Measurements from ENCODE around the gene CROCC.

CROCC gene

GRCh38 chr1:16986113-16986512, 64.4 kb downstream of the CROCC start:
- DNase-seq (ENCODE audit: low spot score): no peak

- no peak for DNase-seq (ENCODE audit: low spot score)
Observed at GRCh38 chr1:16986560-16986959, 64.8 kb downstream of the CROCC start.

DNA sequence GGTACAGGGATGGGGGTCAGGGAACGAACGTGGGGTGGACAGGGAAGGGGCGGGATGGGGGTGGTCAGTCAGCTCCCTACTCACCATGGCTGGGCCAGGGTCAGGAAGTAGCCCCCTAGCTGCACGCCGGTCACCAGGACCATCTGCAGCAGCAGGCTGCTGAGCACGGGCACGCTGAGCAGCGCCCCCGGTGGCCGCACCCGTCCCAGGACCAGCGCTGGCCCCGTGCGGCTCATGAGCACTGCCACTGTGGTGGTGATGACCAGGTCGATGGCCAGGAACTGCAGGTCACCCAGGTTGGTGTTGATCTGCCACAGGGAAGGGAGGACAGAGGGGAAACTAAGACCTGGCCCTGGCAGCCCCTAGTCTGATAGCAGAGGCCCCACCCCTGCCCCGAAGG, 65.2 kb downstream of the CROCC start:
- DNase-seq (ENCODE audit: low spot score): no peak

DNA sequence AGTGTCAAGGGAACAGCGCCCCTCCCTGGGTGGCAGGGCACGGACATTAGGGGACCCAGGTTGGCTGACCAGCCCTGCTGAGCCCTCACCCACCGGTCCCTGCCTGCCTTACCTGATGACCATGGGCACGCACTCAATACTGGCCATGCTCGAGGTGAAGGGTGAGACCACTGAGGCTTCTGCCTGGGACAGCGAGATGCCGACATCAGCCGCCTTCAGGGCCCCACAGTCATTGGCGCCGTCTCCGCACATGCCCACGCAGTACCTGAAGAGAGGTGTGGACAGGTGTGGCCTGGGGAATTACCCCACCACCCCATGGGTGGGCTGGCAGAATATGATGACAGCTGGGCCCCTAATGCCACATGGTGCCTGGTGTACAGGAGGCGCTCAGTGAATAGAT, 66.5 kb downstream of the CROCC start:
- no peak for DNase-seq (ENCODE audit: low spot score)

DNA sequence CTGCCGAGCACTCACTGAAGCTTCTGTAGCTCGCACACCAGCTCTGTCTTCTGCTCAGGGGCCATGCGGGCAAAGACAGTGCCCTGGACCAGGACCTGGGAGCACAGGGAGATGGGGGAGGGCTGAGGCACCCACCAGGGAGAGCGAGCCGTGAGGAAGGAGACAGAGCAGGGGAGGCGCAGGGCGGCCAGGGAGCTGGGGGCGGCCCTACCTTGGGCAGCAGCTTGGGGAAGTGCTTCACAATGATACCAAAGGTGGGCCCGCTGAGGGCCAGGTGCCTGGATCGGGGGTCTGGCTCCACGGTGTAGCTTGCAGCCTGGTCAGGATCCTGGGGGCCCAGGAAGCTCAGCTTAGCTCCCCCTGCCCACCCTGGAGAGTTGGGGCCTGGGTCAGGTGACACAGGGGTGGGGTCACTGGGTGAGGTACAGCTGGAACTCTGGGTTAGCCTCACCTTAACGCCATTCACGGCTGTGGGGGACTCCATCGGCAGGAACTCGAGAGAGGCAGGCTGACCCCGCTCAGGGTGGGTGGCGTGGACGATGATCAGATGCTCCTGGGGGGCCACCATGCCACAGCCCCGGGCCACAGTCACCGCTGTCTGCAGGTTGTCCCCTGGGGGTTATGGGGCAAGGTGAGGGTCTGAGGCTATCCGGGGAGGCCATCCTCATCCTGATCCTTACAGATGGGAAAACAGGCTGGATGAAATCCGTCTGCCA, 68.1 kb downstream of the CROCC start:
- DNase-seq (ENCODE audit: low spot score): no peak

- no peak for DNase-seq (ENCODE audit: low spot score)
Observed at GRCh38 chr1:16991571-16991970, 69.8 kb downstream of the CROCC start.

DNA sequence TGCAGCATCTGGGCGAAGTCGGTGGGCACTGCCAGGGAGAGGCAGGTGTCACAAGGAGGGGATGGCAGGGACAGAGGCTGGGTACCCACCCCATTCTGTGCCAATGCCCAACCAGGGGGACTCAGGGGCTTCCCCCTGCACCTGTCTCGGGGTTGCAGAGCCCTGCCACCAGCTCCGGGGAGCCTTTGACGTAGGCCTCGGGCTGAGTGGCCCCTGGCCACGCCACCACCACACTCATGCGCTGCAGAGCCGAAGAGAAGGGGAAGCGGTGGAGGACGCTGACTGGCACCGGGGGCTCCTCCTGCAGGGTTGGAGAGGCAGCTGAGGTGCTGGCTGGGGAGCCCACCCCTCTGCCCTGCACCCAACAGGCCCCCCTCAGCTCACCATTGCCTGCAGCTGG, 70.4 kb downstream of the CROCC start:
- no peak for DNase-seq (ENCODE audit: low spot score)

- DNase-seq (ENCODE audit: low spot score): no peak
Observed at GRCh38 chr1:16992675-16993074, 70.9 kb downstream of the CROCC start.

GRCh38 chr1:16993521-16994038, 71.8 kb downstream of the CROCC start:
- DNase-seq (ENCODE audit: low spot score): no peak

GRCh38 chr1:16996845-16997244, 75.1 kb downstream of the CROCC start:
- no peak for DNase-seq (ENCODE audit: low spot score)

DNA sequence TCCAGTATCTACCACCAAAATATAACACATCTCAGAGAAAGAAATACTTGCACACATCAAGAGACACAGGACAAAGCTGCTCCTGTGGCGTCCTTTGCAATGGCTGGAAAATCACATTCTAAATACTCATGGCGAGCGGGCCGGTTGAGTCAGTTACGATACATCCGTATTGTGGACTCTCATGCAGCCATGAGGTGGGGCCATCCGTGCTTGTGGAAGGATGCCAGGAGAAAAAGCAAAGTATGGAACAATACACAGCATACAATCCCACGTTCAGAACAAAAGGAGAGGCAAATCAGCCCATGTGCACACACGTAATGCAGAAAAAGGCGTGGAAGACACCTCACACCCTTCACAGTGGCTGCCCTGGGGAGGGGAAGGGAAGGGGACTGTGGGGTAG, 76.9 kb downstream of the CROCC start:
- DNase-seq (ENCODE audit: low spot score): no peak

DNA sequence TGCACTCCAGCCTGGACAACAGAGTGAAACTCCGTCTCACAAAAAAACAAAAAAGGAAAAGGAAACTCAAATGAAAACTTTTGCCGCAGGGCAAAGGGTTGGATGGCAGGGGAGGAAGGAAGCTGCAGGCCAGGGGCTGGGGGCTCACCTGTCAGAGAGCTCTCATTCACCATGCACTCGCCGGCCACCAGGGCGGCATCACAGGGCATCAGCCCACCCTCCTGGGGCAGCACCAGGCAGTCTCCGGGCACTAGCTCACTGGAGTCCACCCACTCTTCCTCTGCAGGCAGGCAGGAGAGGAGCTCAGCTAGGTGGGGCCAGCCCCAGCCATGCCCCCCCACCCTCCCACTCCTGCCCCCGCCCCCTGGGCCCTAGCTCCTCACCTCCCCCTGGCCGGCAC, 78.1 kb downstream of the CROCC start:
- DNase-seq (ENCODE audit: low spot score): no peak

- DNase-seq (ENCODE audit: low spot score): no peak
Observed at GRCh38 chr1:17001760-17002523, 80.2 kb downstream of the CROCC start.

DNA sequence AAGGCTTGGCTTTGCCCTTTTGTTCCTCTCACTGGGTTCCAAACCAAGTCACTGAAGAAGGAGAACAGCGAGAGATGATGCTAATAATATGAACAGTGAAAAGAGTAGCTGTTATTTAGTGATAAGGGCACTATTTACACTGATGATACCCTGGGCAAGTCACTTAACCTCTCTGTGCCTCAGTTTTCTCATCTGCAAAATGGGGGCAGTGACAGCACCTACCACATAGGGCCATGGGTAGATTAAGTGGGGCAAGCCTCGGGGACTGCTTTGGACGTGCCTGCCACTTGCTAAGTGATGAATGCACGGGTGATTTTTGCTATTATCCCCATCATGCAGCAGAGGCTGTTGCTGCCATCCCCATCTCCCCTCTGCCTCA, 80.8 kb downstream of the CROCC start:
- DNase-seq (ENCODE audit: low spot score): no peak

DNA sequence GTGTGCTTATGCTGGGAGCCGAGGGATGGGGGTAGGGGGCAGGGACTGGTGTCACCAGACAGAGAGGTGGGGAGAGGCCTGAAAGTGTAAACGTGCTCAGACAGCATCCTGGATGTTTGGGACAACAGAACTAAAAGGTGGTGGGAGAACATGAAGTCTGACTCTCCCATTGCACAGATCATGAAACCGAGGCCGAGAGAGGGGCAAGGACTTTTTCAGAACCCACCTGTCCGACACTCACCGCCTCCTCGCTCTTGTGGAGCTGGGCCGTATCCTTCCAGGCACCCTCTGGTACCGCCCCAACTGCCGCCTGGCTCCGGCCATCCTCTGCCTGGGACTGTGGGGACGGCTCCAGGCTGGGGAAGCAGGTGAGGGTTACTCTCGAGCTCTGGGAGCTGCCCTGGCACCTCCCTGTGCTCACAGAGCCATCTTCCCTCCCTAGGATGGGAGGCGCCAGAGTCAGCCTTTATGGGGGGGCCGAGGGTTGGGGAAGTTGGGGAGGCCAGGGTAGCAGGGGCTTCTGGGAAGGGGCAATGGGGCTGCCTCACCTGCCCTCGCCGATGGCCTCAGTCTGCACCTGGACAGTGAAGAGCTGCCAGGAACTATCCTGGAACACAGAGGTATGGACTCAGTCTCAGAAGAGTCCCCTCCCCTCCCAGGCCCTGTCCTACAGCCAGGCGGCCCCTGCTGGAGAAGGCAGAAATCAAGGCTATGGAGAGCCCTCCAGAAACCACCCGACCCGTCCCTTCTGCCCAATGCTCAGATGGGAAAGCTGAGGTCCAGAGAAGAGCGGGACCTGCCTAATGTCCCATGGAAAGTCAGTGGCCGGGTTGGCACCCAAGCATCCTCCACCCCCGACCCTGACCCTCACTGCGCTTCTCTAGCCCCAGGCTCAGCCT, 83.0 kb downstream of the CROCC start:
- no peak for DNase-seq (ENCODE audit: low spot score)

DNA sequence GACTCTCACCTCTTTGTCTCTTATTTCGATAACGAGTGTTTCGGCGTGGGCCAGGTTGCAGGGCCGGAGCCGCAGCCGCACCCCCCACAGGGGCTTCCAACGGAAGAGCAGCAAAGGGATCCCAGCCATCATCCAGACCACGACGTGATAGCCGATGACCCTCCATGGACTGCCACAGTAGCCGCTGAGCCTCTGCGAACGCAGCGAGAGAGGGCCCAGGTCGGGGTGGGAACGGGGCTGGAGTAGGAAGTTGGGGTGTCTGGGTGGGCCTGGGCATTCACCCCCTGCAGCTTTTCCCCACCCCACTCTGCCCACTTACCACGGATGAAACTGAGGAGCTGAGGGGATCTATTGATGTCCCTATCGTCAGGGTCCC, 83.6 kb downstream of the CROCC start:
- DNase-seq (ENCODE audit: low spot score): no peak

GRCh38 chr1:17007121-17007520, 85.4 kb downstream of the CROCC start:
- no peak for DNase-seq (ENCODE audit: low spot score)

DNA sequence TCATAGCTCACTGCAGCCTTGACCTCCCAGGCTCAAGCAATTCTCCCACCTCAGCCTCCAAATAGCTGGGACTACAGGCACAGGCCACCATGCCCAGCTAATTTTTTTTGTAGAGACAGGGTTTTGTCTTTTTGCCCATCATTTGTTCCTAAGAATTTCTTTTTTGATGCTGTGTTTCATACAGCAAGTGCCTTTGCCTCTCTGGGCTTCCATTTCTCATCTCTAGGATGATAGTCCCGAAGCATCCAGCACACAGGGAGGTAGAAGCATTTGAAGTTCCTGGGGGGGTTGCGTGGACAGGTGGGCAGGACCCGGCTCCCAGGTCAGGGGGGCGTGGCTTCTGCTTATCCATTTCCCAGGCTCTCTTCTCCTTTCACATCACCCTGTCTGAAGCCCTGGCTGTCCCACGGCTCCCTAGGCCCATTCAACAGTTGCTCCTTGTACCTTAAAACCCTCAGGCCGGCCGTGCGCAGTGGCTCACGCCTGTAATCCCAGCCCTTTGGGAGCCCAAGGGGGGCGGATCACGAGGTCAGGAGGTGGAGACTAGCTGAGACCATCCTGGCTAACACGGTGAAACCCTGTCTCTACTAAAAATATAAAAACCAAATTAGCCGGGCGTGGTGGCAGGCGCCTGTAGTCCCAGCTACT, 86.6 kb downstream of the CROCC start:
- DNase-seq (ENCODE audit: low spot score): no peak

DNA sequence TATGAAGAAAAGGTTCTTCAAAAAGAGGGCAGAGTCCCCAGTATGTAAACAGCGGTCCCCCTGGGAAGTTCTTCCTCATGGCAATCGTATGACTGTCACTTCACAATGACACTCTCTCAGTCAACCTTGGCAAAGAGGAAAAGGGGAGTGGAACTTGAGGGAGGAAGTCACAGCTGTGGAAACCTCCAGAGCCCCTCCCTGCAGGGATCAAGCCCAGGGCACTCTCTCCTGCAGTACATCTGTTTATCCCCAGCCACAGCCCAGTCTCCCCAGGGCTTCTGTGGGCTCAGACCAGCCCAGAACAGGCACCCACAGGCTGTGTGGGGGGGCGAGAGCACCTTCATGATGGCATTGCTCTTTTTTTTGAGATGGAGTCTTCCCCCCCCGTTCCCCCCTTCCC, 88.0 kb downstream of the CROCC start:
- no peak for DNase-seq (ENCODE audit: low spot score)

DNA sequence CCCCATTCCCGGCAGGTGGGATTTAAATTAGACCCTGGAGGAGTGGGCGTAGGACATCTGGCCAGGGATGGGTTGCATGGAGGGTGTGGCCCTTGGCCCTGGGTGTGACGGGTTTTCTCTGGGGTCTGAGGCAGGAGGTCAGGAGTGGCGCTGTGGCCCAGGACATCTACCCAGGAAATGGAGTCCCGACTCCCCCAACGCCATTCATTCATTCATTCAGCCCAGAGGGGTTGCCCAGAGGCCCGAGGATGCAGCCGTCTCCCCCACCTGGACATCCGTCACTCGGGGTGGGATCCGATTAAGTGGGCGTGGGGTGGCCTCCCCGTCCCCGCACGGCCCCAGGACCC, 89.3 kb downstream of the CROCC start:
- no peak for DNase-seq (ENCODE audit: low spot score)

- DNase-seq (ENCODE audit: low spot score): peak; percentile 92
Observed at GRCh38 chr1:17011439-17012307, 89.9 kb downstream of the CROCC start, which contains the start of gene ATP13A2. TSS of gene ATP13A2 (minus strand) at chr1:17011928. CDS start at chr1:17011738, 190 bp downstream.
